H9 (cell line): ENCODE measurements around the gene SLC46A2. TPM values are rescaled to one million over a fixed set of nuclear protein-coding genes. Genes with fewer than 3 reads are reported as not detected.

ENCODE experiments used
- DNase-seq: peaks from one replicate; pipeline ENCODE4 v3.0.0-alpha.2; 2017
- H2AFZ ChIP-seq: one replicate; pipeline ENCODE4 v1.6.1; 2013; ENCODE audit warnings: mild to moderate bottlenecking, low read length, control low read depth, moderate library complexity
- H2AK5ac ChIP-seq: 2 replicates; pipeline ENCODE4 v1.6.1; 2013; ENCODE audit warnings: low read length, control low read depth, mixed read lengths; ENCODE audit not compliant: insufficient read length
- H2BK120ac ChIP-seq: one replicate; pipeline ENCODE4 v1.6.1; 2013; ENCODE audit warnings: low read depth, mild to moderate bottlenecking, low read length, control low read depth, inconsistent platforms; ENCODE audit not compliant: poor library complexity, severe bottlenecking
- H2BK12ac ChIP-seq: 2 replicates; pipeline ENCODE4 v1.6.1; 2013; ENCODE audit warnings: low read length, control low read depth, mixed read lengths, low read depth; ENCODE audit not compliant: insufficient read length
- H2BK15ac ChIP-seq: 2 replicates; pipeline ENCODE4 v1.6.1; 2013; ENCODE audit warnings: low read depth, low read length, control low read depth
- H2BK20ac ChIP-seq: one replicate; pipeline ENCODE4 v1.6.1; 2013; ENCODE audit warnings: low read depth, mild to moderate bottlenecking, low read length, control low read depth, inconsistent platforms; ENCODE audit not compliant: poor library complexity, severe bottlenecking
- H2BK5ac ChIP-seq: 2 replicates; pipeline ENCODE4 v1.6.1; 2013; ENCODE audit warnings: low read length, control low read depth, mixed read lengths; ENCODE audit not compliant: insufficient read length
- H3K14ac ChIP-seq: 2 replicates; pipeline ENCODE4 v1.6.1; 2013; ENCODE audit warnings: low read length, control low read depth; ENCODE audit not compliant: insufficient read depth
- H3K18ac ChIP-seq: 2 replicates; pipeline ENCODE4 v1.6.1; 2013; ENCODE audit warnings: low read depth, mild to moderate bottlenecking, mixed read lengths, low read length, control low read depth; ENCODE audit not compliant: insufficient read length
- H3K23ac ChIP-seq: 2 replicates; pipeline ENCODE4 v1.6.1; 2013; ENCODE audit warnings: low read length, control low read depth, mixed read lengths, low read depth; ENCODE audit not compliant: insufficient read length
- H3K23me2 ChIP-seq: 2 replicates; pipeline ENCODE4 v1.6.1; 2013; ENCODE audit warnings: low read depth, mild to moderate bottlenecking, mixed read lengths, low read length, control low read depth; ENCODE audit not compliant: insufficient read length, poor library complexity, severe bottlenecking
- H3K27ac ChIP-seq: 2 replicates; pipeline ENCODE4 v1.5.1; 2013; ENCODE audit warnings: low read length, control low read depth, mixed read lengths, low read depth; ENCODE audit not compliant: insufficient read length
- H3K27me3 ChIP-seq: 2 replicates; pipeline ENCODE4 v1.6.1; 2013; ENCODE audit warnings: low read length, control low read depth, inconsistent platforms; ENCODE audit not compliant: insufficient read depth
- H3K4ac ChIP-seq: 2 replicates; pipeline ENCODE4 v1.6.1; 2013; ENCODE audit warnings: low read depth, mild to moderate bottlenecking, control low read depth, inconsistent platforms, low read length, moderate library complexity
- H3K4me1 ChIP-seq: 2 replicates; pipeline ENCODE4 v1.6.1; 2013; ENCODE audit warnings: low read length, control low read depth, inconsistent platforms; ENCODE audit not compliant: insufficient read depth
- H3K4me2 ChIP-seq: 2 replicates; pipeline ENCODE4 v1.6.1; 2013; ENCODE audit warnings: low read length, control low read depth, mixed read lengths; ENCODE audit not compliant: insufficient read length, insufficient read depth
- H3K56ac ChIP-seq: 2 replicates; pipeline ENCODE4 v1.6.1; 2013; ENCODE audit warnings: low read depth, mild to moderate bottlenecking, mixed read lengths, low read length, control low read depth; ENCODE audit not compliant: insufficient read length
- H3K79me1 ChIP-seq: 2 replicates; pipeline ENCODE4 v1.6.1; 2013; ENCODE audit warnings: low read depth, mild to moderate bottlenecking, moderate library complexity, low read length, control low read depth, inconsistent platforms; ENCODE audit not compliant: insufficient read depth, poor library complexity, severe bottlenecking
- H3K79me2 ChIP-seq: 2 replicates; pipeline ENCODE4 v1.6.1; 2013; ENCODE audit warnings: low read length, control low read depth, inconsistent platforms; ENCODE audit not compliant: insufficient read depth
- H3K9ac ChIP-seq: 2 replicates; pipeline ENCODE4 v1.6.1; 2013; ENCODE audit warnings: low read length, control low read depth, mixed read lengths; ENCODE audit not compliant: insufficient read length; ENCODE audit errors: extremely low read depth
- H3K9me3 ChIP-seq: one replicate; pipeline ENCODE4 v1.6.1; 2013; ENCODE audit warnings: low read depth, low read length, inconsistent platforms; ENCODE audit not compliant: control insufficient read depth
- H3T11ph ChIP-seq: one replicate; pipeline ENCODE4 v1.6.1; 2013; ENCODE audit warnings: mild to moderate bottlenecking, low read length, control low read depth, inconsistent platforms
- H4K20me1 ChIP-seq: one replicate; pipeline ENCODE4 v1.6.1; 2013; ENCODE audit not compliant: control insufficient read depth, insufficient read length, insufficient read depth
- H4K5ac ChIP-seq: 2 replicates; pipeline ENCODE4 v1.6.1; 2013; ENCODE audit warnings: low read depth, mild to moderate bottlenecking, mixed read lengths, low read length, control low read depth; ENCODE audit not compliant: insufficient read length
- H4K8ac ChIP-seq: replicated peaks from 2 replicates; pipeline ENCODE4 v1.6.1; 2013; ENCODE audit warnings: low read length, control low read depth, mixed read lengths, low read depth; ENCODE audit not compliant: insufficient read length
- H4K91ac ChIP-seq: 2 replicates; pipeline ENCODE4 v1.6.1; 2013; ENCODE audit warnings: low read depth, mild to moderate bottlenecking, moderate library complexity, mixed read lengths, low read length, control low read depth; ENCODE audit not compliant: insufficient read length
- H3K27ac Mint-ChIP-seq, 3 experiments: 2 replicates in 2 of 3; 3 replicates in 1 of 3; pipeline ENCODE4 v1.8.0; 2020 to 2021; ENCODE audit warnings: mixed read lengths in 3 of 3, mild to moderate bottlenecking in 1 of 3, moderate library complexity in 1 of 3
- H3K27me3 Mint-ChIP-seq: 2 replicates; pipeline ENCODE4 v1.8.0; 2021; ENCODE audit warnings: low read depth, mild to moderate bottlenecking, moderate library complexity, mixed read lengths
- H3K36me3 Mint-ChIP-seq, 3 experiments: 2 replicates in 2 of 3; 3 replicates in 1 of 3; pipeline ENCODE4 v1.8.0; 2020 to 2021; ENCODE audit warnings: low read depth in 3 of 3, mixed read lengths in 3 of 3; ENCODE audit not compliant: insufficient read depth in 1 of 3
- H3K4me1 Mint-ChIP-seq, 2 experiments: 2 replicates each; pipeline ENCODE4 v1.8.0; 2020; ENCODE audit warnings: mixed read lengths in 2 of 2
- H3K4me3 Mint-ChIP-seq, 2 experiments: 2 replicates in 1 of 2; 3 replicates in 1 of 2; pipeline ENCODE4 v1.8.0; 2020 to 2021; ENCODE audit warnings: mild to moderate bottlenecking in 2 of 2, mixed read lengths in 2 of 2, moderate library complexity in 1 of 2
- H3K9me3 Mint-ChIP-seq, 2 experiments: 2 replicates in 1 of 2; 3 replicates in 1 of 2; pipeline ENCODE4 v1.8.0; 2020; ENCODE audit warnings: mild to moderate bottlenecking in 2 of 2, mixed read lengths in 2 of 2, moderate library complexity in 1 of 2
- CTCF ChIP-seq: fragments of 200-600 bp; sonication (generic); conservative IDR thresholded peaks from 3 replicates; pipeline ENCODE4 v1.8.0; 2021; ENCODE audit warnings: antibody characterized with exemption, mild to moderate bottlenecking
- WGBS: extraction: QIAGEN DNeasy Blood & Tissue Kit; methylation state at CpG from one replicate; pipeline ENCODE4 v1.1.7; 2013; ENCODE audit warnings: missing lambda C conversion rate, low lambda C conversion rate, mixed read lengths; ENCODE audit not compliant: insufficient read length; ENCODE audit errors: extremely low coverage; 5-methylcytosine and 5-hydroxymethylcytosine counted together
- total RNA-seq: library from RNA; stranded (reverse); gene quantifications from 2 replicates; pipeline ENCODE4 v1.2.1, GENCODE V29; 2021

SLC46A2 gene
- total RNA-seq, 1 experiment from 2014 or later, result not detected

DNA sequence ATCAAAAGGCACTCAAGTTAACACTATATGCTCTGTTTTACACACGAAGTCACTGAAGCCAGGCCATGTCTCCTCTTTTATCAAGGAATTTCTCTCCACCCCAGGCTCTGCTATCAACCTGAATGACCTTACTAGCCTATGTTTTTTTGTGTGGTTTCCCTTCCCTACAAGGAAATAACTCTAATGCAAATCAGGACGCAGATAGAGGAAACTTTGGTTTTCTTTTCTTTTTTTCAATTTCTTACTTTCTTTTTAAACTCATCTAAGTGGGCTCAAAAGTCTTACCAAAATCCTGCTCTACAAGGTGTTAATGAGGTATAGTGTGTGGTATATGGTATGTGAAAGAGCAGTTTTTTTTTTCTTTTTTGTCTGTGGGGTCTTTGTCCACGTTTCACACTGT is 5.5 kb upstream of the SLC46A2 start:
- no CpG with 5 or more reads among the region's 3 CpGs for WGBS
- no peak overlapping the region for H3K56ac ChIP-seq
- H2BK20ac ChIP-seq, result no peak overlapping the region

More for the DNA sequence above, 5.5 kb upstream of the SLC46A2 start:
- Histone ChIP-seq H2BK15ac (no peak overlapping the region), H4K5ac (no peak overlapping the region), H2BK120ac (no peak overlapping the region), H2BK12ac (no peak overlapping the region), H3K79me1 (no peaks in the 10 kb centered on the region), H3K9ac (no peak overlapping the region), H3K14ac (no peak overlapping the region), H3K23me2 (no peaks in the 10 kb centered on the region), H3K4me2 (no peak overlapping the region), H3K79me2 (no peaks in the 10 kb centered on the region), H3K4me1 (no peaks in the 10 kb centered on the region), H2BK5ac (no peak overlapping the region), H3K4ac (no peak overlapping the region), H4K91ac (no peak overlapping the region), H4K8ac (no peak overlapping the region), H3K9me3 (no peaks in the 10 kb centered on the region), H2AFZ (no peak overlapping the region), H2AK5ac (no peak overlapping the region), H3T11ph (no peak overlapping the region), H4K20me1 (no peaks in the 10 kb centered on the region), H3K27ac (no peak overlapping the region), H3K27me3 (peaks cover 7% of the 10 kb centered on the region; the same call in 1 of the 2 replicates), H3K23ac (no peak overlapping the region), H3K18ac (no peak overlapping the region)
- peaks cover 50% of the 10 kb centered on the region for H3K27me3 Mint-ChIP-seq
- H3K4me3 Mint-ChIP-seq, result no peak overlapping the region
- no peak for DNase-seq
- no peaks in the 10 kb centered on the region; a peak in 2 of 7 replicates for H3K36me3 Mint-ChIP-seq
- H3K27ac Mint-ChIP-seq, result no peak overlapping the region
- no peak for TF ChIP-seq CTCF
- H3K9me3 Mint-ChIP-seq, result no peaks in the 10 kb centered on the region; a peak in 1 of 5 replicates
- peaks cover 0 to 3% of the 10 kb centered on the region in 2 experiments; a peak in 2 of 4 replicates for H3K4me1 Mint-ChIP-seq
